ENCODE data around the gene ARFGEF3. TPM values are rescaled to one million over a fixed set of nuclear protein-coding genes. Genes with fewer than 3 reads are reported as not detected.

ARFGEF3 gene
- total and polyA plus RNA-seq, 2 donors (not counting 1 experiment from before 2014, with no cell fraction given): not detected

GRCh38 chr6:138237463-138237862, 75.7 kb downstream of the ARFGEF3 start:
- 83% methylated on average over 2 of the region's 2 CpGs for WGBS (ENCODE audit: insufficient coverage)
- POLR2A ChIA-PET: no interaction called here
- H4K20me1 ChIP-seq (ENCODE audit: control insufficient read depth, insufficient read depth, low read length, poor library complexity, severe bottlenecking): no peaks in the 10 kb centered on the region

GRCh38 chr6:138238368-138238767, 76.6 kb downstream of the ARFGEF3 start:
- intact Hi-C loops (cut with micrococcal nuclease): no loop called here
- Histone ChIP-seq H4K20me1 (ENCODE audit: control insufficient read depth, insufficient read depth, low read length, poor library complexity, severe bottlenecking) (no peaks in the 10 kb centered on the region), H3K9me3 (ENCODE audit: control extremely low read depth in 1 of 3, control insufficient read depth in 2 of 3, insufficient read depth in 1 of 3, low read length in 2 of 3) (no peaks in the 10 kb centered on the region), H3K27ac (ENCODE audit: low read length in 2 of 2) (no peak overlapping the region), H3K4me2 (replicated peaks; ENCODE audit: low read depth, low read length, poor library complexity, severe bottlenecking) (no peak overlapping the region), H3K27me3 (replicated peaks in 1 of 4; ENCODE audit: control extremely low read depth in 1 of 4, control insufficient read depth in 3 of 4, insufficient read depth in 4 of 4, low read length in 3 of 4) (peaks cover 0 to 10% (median 0%) of the 10 kb centered on the region in 4 experiments), H3K4me3 (ENCODE audit: control extremely low read depth in 1 of 5, extremely low read depth in 1 of 5, insufficient read depth in 1 of 5, low read depth in 2 of 5, low read length in 4 of 5) (no peak overlapping the region), H3K79me2 (ENCODE audit: control insufficient read depth, insufficient read depth, low read length) (no peaks in the 10 kb centered on the region), H3K9ac (ENCODE audit: low read length) (no peak overlapping the region), H3K4me1 (ENCODE audit: control insufficient read depth in 2 of 2, insufficient read depth in 2 of 2, low read length in 2 of 2) (no peaks in the 10 kb centered on the region), H2AFZ (ENCODE audit: insufficient read depth, low read depth, low read length, poor library complexity, severe bottlenecking) (no peak overlapping the region), H3K36me3 (replicated peaks in 1 of 2; ENCODE audit: control extremely low read depth in 1 of 2, control insufficient read depth in 1 of 2, extremely low read depth in 1 of 2, insufficient read depth in 2 of 2, low read length in 1 of 2) (no peaks in the 10 kb centered on the region)
- DNase-seq: no peak
- Mint-ChIP-seq H3K4me3 (no peak overlapping the region), H3K4me1 (no peaks in the 10 kb centered on the region), H3K9me3 (ENCODE audit: insufficient read depth) (no peaks in the 10 kb centered on the region), H3K27me3 (peaks cover 30% of the 10 kb centered on the region), H3K27ac (no peak overlapping the region)
- no peak for TF ChIP-seq EZH2 (IDR thresholded peaks at IDR 0.05; ENCODE audit: borderline replicate concordance, insufficient read depth, low read depth, low read length, poor library complexity, severe bottlenecking)
- TF ChIP-seq, protein P1, sequence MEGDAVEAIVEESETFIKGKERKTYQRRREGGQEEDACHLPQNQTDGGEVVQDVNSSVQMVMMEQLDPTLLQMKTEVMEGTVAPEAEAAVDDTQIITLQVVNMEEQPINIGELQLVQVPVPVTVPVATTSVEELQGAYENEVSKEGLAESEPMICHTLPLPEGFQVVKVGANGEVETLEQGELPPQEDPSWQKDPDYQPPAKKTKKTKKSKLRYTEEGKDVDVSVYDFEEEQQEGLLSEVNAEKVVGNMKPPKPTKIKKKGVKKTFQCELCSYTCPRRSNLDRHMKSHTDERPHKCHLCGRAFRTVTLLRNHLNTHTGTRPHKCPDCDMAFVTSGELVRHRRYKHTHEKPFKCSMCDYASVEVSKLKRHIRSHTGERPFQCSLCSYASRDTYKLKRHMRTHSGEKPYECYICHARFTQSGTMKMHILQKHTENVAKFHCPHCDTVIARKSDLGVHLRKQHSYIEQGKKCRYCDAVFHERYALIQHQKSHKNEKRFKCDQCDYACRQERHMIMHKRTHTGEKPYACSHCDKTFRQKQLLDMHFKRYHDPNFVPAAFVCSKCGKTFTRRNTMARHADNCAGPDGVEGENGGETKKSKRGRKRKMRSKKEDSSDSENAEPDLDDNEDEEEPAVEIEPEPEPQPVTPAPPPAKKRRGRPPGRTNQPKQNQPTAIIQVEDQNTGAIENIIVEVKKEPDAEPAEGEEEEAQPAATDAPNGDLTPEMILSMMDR (IDR thresholded peaks at IDR 0.05): no peak
- 93% methylated on average over 5 of the region's 6 CpGs for whole genome bisulfite sequencing (ENCODE audit: insufficient coverage)
- POLR2A ChIA-PET: no interaction called here
- no peak for ATAC-seq (ENCODE audit: low read depth)
- CTCF ChIA-PET: no interaction called here

More at GRCh38 chr6:138237463-138237862, 75.7 kb downstream of the ARFGEF3 start:
- ATAC-seq (ENCODE audit: low read depth) (no peak), DNase-seq (no peak)
- H3K4me2 ChIP-seq (replicated peaks; ENCODE audit: low read depth, low read length, poor library complexity, severe bottlenecking): no peak overlapping the region
- no peak overlapping the region for H2AFZ ChIP-seq (ENCODE audit: insufficient read depth, low read depth, low read length, poor library complexity, severe bottlenecking)
- no peak overlapping the region for H3K4me3 ChIP-seq (ENCODE audit: control extremely low read depth in 1 of 5, extremely low read depth in 1 of 5, insufficient read depth in 1 of 5, low read depth in 2 of 5, low read length in 4 of 5)
- Mint-ChIP-seq H3K27me3 (peaks cover 31% of the 10 kb centered on the region), H3K4me1 (peaks cover 3% of the 10 kb centered on the region), H3K4me3 (no peak overlapping the region), H3K9me3 (ENCODE audit: insufficient read depth) (no peaks in the 10 kb centered on the region), H3K27ac (no peak overlapping the region)
- CTCF ChIA-PET: no interaction called here
- no peak overlapping the region for H3K9ac ChIP-seq (ENCODE audit: low read length)
- no peak overlapping the region for H3K27ac ChIP-seq (ENCODE audit: low read length in 2 of 2)
- H3K79me2 ChIP-seq (ENCODE audit: control insufficient read depth, insufficient read depth, low read length): no peaks in the 10 kb centered on the region
- H3K36me3 ChIP-seq (replicated peaks in 1 of 2; ENCODE audit: control extremely low read depth in 1 of 2, control insufficient read depth in 1 of 2, extremely low read depth in 1 of 2, insufficient read depth in 2 of 2, low read length in 1 of 2): no peaks in the 10 kb centered on the region
- H3K9me3 ChIP-seq (ENCODE audit: control extremely low read depth in 1 of 3, control insufficient read depth in 2 of 3, insufficient read depth in 1 of 3, low read length in 2 of 3): no peaks in the 10 kb centered on the region
- TF ChIP-seq EZH2 (IDR thresholded peaks at IDR 0.05; ENCODE audit: borderline replicate concordance, insufficient read depth, low read depth, low read length, poor library complexity, severe bottlenecking): no peak
- TF ChIP-seq, protein P1 (IDR thresholded peaks at IDR 0.05): no peak
- H3K4me1 ChIP-seq (ENCODE audit: control insufficient read depth in 2 of 2, insufficient read depth in 2 of 2, low read length in 2 of 2): peaks cover 0 to under 1% of the 10 kb centered on the region in 2 donors
- intact Hi-C loops (cut with micrococcal nuclease): no loop called here
- peaks cover 0 to 10% (median 0%) of the 10 kb centered on the region in 4 experiments for H3K27me3 ChIP-seq (replicated peaks in 1 of 4; ENCODE audit: control extremely low read depth in 1 of 4, control insufficient read depth in 3 of 4, insufficient read depth in 4 of 4, low read length in 3 of 4)
